Spleen (tissue), 7 donors: ENCODE results near the gene LPP.

Experiments used
- POLR2A ChIP-seq, 3 donors: fragments of 450-650 bp; IDR thresholded peaks; one replicate each; pipeline ENCODE4 v1.5.1; 2017; ENCODE audit warnings: antibody characterized with exemption in 3 of 3, mild to moderate bottlenecking in 1 of 3
- POLR2AphosphoS5 ChIP-seq, 3 donors: sonication (generic); formaldehyde crosslinking; IDR thresholded peaks; one replicate each; pipeline ENCODE4 v1.5.1; 2017; ENCODE audit warnings: antibody characterized with exemption in 3 of 3
- TF ChIP-seq, protein P1 (sequence below), 11 experiments: fragments of 200-600 bp in 7 of 11; fragments of 450-650 bp in 4 of 11; sonication (generic) in 4 of 11; IDR thresholded peaks in 8 of 11; conservative IDR thresholded peaks in 3 of 11; 1 replicate in 7 of 11; 2 replicates in 4 of 11; pipeline versions ENCODE4 v1.4.0 to v1.8.0; 2016 to 2021; ENCODE audit warnings: antibody characterized with exemption in 11 of 11, inconsistent platforms in 4 of 11, mild to moderate bottlenecking in 1 of 11
- donor health status: DM: no; HTN: no; CAD: no; lungs with moderate emphysema.
- donor health status: DM: no; HTN: no; CAD: no.
- donor health status: DM: no; HTN: no; CAD: no.

DNA sequence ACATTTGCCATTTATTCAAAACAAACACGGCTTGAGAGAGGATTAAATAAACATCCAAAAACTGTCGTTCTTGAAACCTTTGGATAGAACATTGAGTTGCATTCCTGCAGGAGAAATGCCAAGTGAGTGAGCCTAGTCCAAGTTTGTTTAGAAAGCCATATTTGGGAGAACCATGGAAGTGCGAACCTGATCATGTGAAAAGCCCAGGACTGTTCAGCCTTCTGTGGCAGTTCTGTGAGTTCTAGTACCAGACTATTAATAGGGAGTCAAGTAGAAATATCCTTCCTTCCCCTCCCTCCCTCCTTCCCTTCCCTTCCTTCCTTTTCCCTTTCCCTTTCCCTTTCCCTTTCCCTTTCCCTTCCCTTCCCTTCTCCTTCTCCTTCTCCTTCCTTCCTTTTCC, 470.4 kb downstream of the LPP start:
- TF ChIP-seq POLR2A (IDR thresholded peaks at IDR 0.05) (no peak), POLR2AphosphoS5 (IDR thresholded peaks at IDR 0.05) (no peak)
- TF ChIP-seq, protein P1, sequence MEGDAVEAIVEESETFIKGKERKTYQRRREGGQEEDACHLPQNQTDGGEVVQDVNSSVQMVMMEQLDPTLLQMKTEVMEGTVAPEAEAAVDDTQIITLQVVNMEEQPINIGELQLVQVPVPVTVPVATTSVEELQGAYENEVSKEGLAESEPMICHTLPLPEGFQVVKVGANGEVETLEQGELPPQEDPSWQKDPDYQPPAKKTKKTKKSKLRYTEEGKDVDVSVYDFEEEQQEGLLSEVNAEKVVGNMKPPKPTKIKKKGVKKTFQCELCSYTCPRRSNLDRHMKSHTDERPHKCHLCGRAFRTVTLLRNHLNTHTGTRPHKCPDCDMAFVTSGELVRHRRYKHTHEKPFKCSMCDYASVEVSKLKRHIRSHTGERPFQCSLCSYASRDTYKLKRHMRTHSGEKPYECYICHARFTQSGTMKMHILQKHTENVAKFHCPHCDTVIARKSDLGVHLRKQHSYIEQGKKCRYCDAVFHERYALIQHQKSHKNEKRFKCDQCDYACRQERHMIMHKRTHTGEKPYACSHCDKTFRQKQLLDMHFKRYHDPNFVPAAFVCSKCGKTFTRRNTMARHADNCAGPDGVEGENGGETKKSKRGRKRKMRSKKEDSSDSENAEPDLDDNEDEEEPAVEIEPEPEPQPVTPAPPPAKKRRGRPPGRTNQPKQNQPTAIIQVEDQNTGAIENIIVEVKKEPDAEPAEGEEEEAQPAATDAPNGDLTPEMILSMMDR (IDR thresholded peaks at IDR 0.05 in 8 of 11, conservative IDR thresholded peaks at IDR 0.05 in 3 of 11): no peak
